Jurkat, Clone E6-1 (cell line): ENCODE measurements around the gene HSPD1.
"Not testable (repeated sequence)": the region's sequence is repeated elsewhere in the genome, so short reads cannot be mapped to it uniquely, and the experiment has no call there.

Source experiments
- DNase-seq: peaks from one replicate; pipeline ENCODE4 v3.0.0-alpha.2; 2011; ENCODE audit warnings: low read depth, low spot score
- H3K4me3 ChIP-seq: 2 replicates; pipeline ENCODE4 v1.5.1; 2011; ENCODE audit warnings: mild to moderate bottlenecking, low read length, control low read depth, moderate library complexity

Gene HSPD1

GRCh38 chr2:197452754-197453122, 46.9 kb downstream of the HSPD1 start:
- no peak for DNase-seq
- H3K4me3 ChIP-seq, result peak overlapping the region; percentile 93

- not testable (repeated sequence) for H3K4me3 ChIP-seq
- peak; percentile 16 for DNase-seq
These were observed 48.7 kb downstream of the HSPD1 start for GRCh38 chr2:197450935-197451358.

- DNase-seq, result no peak
- H3K4me3 ChIP-seq, result no peak overlapping the region
These were observed 49.2 kb downstream of the HSPD1 start for GRCh38 chr2:197450465-197450864.

GRCh38 chr2:197446844-197447243, 52.8 kb downstream of the HSPD1 start:
- no peak overlapping the region for H3K4me3 ChIP-seq
- no peak for DNase-seq

- H3K4me3 ChIP-seq, result no peak overlapping the region
- DNase-seq, result no peak
These were observed 53.9 kb downstream of the HSPD1 start for GRCh38 chr2:197445746-197446145.

- DNase-seq, result no peak
- no peak overlapping the region for H3K4me3 ChIP-seq
These were observed 56.8 kb downstream of the HSPD1 start for GRCh38 chr2:197442857-197443256.

GRCh38 chr2:197437380-197437779, 62.3 kb downstream of the HSPD1 start:
- H3K4me3 ChIP-seq, result no peak overlapping the region
- DNase-seq, result no peak
